Head of caudate nucleus (tissue), 42 donors: ENCODE results near the gene GALNT6.

Source experiments
- DNase-seq, 42 donors: peaks; one replicate each; pipeline versions ENCODE4 v3.0.0 to v3.0.0-alpha.2; 2020 to 2021; ENCODE audit warnings: mixed read lengths in 7 of 42
- intact Hi-C: fragments of 100-400 bp; cut with DNase I; formaldehyde crosslinking; loops from one replicate; pipeline ENCODE4 v1.15.0; 2022

Gene GALNT6, protein sequence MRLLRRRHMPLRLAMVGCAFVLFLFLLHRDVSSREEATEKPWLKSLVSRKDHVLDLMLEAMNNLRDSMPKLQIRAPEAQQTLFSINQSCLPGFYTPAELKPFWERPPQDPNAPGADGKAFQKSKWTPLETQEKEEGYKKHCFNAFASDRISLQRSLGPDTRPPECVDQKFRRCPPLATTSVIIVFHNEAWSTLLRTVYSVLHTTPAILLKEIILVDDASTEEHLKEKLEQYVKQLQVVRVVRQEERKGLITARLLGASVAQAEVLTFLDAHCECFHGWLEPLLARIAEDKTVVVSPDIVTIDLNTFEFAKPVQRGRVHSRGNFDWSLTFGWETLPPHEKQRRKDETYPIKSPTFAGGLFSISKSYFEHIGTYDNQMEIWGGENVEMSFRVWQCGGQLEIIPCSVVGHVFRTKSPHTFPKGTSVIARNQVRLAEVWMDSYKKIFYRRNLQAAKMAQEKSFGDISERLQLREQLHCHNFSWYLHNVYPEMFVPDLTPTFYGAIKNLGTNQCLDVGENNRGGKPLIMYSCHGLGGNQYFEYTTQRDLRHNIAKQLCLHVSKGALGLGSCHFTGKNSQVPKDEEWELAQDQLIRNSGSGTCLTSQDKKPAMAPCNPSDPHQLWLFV

DNA sequence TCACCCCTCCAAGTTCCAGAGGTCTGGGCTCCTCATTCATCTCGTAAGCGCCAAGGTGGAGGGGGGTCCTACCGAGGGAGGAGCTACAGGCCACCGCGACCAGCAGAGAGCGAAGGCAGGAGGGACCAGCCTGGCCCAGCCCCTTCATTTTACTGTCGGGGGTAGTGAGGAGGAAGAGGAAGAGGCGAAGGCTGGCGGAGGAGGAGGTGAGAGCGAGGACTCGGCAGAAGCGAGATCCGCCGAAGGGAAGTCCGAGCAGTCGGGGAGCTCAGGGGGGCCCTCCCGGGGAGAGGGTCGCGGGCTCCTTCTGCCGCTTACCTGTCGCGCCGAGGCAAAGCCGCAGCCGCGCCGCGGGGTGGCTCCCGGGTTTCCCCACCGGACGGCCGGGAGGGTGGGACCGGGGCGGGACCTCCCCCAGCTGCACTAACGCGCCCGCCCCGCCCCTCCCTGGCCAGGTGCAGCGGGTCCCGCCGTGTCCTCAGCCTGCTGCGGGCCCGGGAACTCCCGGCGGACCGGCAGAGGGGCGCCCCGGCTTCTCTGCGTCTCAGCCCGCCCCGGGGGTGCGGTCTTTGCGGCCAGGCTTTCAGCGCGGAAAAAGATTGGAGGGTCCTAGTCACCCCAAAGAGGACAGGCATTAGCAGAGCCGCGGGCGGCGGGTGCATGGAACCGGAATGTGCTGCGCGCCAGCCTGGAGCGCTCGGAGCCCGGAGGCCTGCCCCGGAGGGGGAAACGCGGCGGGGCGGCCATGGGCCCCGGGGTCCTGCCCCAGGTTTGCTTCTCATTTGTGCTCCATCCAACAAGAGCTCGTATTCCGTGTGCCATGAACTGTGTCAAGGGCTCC lies at the start of gene GALNT6:
GALNT6 (minus strand) TSS at position 124 of the 841 bp plus-strand sequence. CDS start 11,625 bp downstream, outside the sequence.
- intact Hi-C loops = no loop called here
- DNase-seq = peak in 27 of 42 donors; percentile 14 to 65 (median 40)

DNA sequence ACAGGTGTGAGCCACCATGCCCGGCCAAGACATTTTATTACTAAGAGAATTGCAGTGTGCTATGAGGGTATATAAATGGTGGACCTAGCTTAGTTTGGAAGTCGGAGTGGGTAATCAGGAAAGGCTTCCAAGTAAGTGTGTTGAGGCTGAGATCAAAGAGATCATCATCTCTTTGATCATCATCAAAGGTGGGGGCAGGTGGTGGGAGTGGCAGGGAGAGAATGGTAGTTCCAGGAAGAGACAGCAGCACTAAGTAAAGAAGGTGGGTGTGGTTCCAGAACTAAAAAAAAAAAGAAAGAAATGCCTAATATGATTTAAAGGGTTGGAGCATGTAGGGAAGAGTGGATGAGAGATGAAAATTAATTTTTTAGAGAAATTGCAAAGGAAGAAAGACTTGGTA lies 48.1 kb upstream of the GALNT6 start:
- DNase-seq = peak in 1 of 42 donors; percentile 29
- intact Hi-C loops = no loop called here

DNA sequence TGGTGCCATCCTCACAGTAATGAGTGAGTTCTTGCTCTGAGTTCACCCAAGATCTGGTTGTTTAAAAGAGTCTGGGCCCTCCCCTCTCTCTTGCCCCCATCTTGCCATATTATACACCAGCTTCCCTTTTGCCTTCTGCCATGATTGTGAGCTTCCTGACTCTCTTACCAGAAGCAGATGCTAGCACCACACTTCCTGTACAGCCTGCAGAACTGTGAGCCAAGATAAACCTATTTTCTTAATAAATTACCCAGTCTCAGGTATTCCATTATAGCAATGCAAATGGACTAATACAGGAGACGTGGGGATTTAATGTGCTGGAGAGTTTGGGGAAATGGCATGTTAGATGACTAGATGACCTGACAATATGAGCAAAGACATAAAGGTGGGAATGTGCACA lies 46.2 kb upstream of the GALNT6 start:
- no peak for DNase-seq
- intact Hi-C loops = no loop called here

DNA sequence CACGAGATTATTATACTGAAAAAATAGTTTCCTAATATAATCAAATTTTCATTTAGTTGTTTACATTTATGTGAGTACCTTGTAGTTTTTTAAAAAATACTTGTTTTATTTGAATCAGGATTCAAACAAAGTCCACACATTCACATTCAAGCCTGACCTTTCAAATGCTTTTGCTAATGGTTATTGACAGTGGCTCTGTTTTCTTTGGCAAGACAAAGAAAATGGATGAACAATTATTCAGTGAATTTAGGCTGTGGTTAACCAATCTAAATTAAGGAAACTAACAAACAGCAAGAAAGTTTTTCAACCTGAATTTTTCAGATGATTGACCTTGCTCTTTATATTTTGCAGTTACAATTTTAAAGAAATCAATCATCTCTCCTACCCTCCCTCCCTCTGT lies 43.1 kb upstream of the GALNT6 start:
- intact Hi-C loops = no loop called here
- no peak for DNase-seq

DNA sequence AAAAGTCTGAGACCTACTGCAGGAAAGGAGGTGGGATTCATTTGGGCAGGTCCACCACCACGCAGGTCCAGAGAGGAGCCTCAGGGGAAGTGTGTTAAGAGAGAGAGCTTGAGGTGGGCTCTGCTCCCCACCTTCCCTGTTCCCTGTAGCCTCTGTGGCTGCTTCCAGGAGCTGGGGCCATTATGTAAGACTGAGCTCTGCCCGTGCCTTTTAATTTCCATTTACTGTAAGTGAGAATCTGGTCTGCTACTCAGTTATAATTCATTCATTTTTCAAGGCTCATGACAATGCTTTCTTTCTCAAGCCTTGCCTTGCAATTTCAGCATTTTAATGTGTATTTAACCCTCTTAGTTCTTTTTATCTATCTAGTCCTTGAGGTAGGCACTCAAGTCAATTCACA lies 41.7 kb upstream of the GALNT6 start:
- intact Hi-C loops = no loop called here
- DNase-seq = peak in 3 of 42 donors; percentile 19 to 46 (median 44)

DNA sequence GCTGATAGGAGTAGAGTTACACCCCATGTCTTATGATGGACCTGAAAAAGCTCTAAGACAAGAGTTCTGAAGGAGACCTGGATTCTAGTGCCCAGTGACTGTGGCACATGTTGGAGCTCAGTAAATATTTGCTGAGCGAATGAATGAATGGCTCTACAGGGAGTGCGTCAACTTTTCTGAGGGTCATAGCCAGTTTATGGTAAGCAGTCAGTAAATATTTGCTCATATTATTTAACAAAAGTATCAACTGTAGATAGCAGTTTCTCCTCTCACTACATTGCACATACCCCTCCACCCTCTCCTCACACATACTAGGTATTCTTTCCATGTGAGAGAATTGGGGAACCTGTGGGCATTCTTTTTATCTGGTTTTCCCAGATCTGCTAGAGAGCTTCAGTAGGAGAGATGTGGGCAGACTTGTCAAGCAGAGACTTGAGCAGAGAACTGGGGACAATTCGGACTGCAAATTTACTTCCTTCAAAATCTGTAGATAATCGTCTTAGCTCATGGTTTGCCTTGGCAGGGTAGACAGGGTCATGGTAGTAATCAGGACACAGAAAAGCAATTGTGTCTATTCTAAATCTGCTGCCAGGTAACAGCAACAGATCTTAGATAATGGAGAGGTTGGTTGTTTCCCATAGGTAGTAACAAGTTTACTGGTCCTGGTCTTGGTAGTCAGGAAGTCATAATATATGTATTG lies 39.1 kb upstream of the GALNT6 start:
- DNase-seq = peak in 2 of 42 donors; percentile 18 to 40
- intact Hi-C loops = no loop called here

DNA sequence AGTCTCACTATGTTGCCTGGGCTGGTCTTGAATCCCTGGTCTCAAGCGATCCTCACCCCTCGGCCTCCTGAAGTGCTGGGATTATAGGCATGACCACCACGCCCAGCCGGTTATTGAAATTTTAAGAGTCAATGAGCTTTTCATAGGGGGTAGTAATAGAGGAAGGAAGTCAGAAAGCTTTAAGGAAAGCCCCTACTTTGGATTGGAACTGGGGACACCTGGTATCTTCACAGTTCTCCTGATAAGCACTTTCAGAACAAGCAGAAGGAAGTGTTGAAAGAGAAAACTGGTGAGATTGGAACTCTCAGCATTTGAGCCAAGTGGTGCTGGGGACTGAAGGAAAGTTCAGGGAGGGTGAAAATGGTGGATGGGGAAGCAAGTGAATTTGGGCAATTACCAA lies 38.5 kb upstream of the GALNT6 start:
- intact Hi-C loops = no loop called here
- no peak for DNase-seq

DNA sequence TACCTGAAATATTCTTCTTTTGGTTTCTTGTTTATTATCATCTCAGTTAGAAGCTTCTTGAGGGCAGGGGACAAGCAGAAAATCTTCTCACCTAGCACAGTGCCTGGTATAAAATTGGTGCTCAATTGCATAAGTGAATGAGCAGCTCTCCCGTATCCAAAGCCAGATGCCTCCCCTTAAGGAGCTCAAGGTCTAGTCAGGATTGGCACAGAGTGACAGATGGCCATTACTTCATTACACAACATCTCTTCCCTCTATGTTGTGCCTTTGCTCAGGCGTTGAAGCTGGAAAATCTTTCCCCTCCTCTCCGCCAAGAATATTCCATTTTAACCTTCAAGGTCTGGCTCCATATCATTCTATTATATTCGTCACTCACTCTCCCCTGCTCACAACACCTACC lies 37.0 kb upstream of the GALNT6 start:
- intact Hi-C loops = no loop called here
- DNase-seq = no peak

DNA sequence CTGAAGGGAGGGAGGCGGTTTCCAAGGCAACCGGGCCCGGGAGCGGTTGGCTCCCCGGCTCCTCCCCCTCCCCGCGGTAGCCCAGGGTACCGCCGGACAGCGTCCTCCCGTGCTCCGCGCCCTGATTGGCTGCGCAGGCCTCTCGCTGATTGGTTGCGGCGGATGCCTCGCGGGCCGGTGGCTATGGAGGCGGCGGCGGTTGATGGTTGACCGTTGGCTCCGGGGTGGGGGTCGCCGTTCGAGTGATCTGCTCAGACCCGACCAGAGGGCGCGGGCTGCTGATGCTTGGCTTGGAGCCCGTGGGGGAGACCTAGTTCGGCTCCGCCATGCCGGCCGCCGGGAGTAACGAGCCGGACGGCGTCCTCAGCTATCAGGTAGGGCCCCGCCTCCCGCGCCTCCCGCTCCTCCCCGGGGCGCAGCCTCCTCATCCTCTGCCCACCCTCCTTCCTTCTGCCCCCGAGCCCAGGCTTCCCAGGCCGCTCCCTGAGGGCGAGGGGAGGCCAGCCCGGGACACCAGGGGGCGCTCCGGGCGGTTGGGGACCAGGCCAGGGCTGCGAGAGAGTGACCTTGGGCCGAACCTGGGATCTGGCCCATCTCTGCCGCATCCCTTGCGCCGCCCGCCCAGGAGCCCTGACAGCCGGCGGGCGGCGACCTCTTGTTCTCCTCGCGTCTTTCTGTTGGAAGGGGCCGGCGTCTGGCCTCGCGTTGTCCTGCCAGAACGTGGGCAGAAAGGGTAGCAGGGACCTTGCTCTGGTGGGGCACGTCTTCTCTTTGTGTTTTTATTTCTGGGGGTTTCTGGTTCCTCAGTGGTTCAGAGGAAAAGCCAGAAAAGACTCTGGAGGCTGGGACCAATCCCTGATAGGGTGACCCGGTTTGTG lies 33.7 kb upstream of the GALNT6 start, which contains the start of gene SLC4A8:
SLC4A8 (plus strand) TSS at position 170 of the 878 bp plus-strand sequence; CDS start at position 327, 157 bp downstream.
- intact Hi-C loops = loop anchor here (2.0 to 5.0 kb wide), 2 partner anchors 107 to 398 kb away; no protein-coding TSS in a partner anchor
- DNase-seq = peak; percentile 92 to 100 (median 98)

DNA sequence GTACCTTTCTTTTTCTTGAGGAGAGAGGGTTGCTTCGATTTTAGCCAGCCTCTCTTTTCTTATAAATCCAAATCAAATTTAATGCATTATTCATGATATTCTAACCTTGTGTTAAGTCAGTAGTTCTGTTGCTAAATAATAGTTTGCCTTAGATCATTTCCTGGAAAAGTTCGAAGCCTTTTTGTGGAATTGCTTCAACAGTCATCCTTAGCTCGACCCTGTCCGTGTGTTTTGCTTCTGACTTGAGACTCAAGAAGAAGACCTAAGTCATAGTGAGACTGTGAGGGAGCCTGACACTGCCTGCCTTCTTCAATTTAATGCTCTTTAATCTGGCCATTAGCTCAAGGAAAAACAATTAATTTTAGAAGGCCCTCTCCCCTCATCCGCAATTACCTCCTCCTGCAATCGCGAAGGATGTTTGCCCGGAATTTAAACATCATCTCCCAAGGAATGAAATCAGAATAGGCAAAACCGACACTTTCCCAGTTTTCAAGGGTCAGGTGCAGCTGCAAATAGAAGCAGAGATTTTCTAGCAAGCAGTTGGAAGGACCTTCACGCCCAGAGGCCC lies 33.0 kb upstream of the GALNT6 start:
- intact Hi-C loops = loop anchor here (2.0 to 5.0 kb wide), 2 partner anchors 108 to 399 kb away; no protein-coding TSS in a partner anchor
- DNase-seq = no peak

DNA sequence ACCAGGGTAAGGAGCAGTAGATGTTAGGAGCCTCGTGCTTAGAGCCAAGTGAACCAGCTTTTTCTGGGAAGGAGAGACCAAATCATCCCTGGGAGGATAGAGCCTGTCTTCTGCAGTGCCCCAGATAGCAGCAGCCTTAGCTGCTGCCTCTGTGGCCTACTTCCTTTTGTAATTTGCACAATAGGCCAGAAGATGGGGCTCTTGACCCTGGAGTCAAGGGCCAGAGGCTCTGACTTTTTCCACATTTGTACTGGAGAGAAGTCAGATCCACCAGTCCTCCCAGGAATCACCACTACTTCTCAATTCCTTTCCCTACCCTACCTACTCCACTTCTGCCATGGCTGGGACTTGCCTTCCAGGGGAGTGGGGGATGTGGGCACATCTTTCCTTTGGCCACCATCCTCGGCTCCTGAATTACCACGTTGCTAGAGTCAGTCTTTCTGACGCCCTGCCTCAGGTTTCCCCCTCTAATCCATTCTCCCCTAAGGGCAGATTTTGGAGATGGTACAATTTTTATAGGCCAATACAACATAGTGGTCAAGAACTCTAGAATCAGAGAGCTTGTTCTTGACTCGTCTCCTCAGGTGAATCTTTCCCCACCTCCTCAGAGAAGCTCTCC lies 30.2 kb upstream of the GALNT6 start:
- intact Hi-C loops = loop anchor here (5.0 kb wide), 1 partner anchor 111 kb away; no protein-coding TSS in a partner anchor
- DNase-seq = peak in 38 of 42 donors; percentile 30 to 89 (median 70)

DNA sequence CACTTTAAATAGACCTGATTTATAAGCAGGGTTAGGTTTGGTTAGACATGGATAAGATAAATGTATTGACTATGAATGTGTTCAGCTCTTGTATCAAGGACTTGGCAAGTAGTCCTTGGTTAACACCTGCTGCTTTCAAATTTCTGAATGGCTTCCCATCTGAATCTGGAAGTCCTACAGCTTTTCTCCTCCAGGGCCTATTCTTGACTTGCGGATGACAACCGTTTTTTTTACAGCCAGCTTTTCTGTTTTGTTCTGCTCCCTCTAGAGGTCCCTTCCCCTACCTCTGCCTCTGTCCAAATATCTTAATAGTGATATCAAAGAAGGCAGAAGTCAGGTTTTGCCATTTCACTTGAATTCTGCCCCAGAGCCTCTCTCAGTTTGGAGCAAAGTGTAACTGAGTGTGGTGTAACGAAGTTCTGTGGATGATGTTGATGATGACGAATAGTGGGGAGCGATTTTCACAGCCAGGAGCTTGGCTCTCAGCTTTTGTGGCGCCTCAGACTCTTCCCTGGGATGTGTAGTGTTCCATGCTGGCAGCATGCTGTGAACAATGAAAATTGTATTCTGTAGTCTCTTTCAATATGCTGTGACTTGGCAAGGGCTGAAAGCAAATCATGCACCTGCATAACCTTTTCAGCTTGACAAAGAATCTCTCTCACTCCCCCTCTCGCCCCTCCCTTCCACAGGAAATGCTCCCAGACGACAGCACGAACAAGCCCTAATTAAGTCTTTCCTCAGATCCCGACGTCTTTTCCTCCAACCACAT lies 28.4 kb upstream of the GALNT6 start:
- peak in 3 of 42 donors; percentile 34 to 38 (median 36) for DNase-seq
- intact Hi-C loops = loop anchor here (5.0 kb wide), 1 partner anchor 113 kb away; no protein-coding TSS in a partner anchor

DNA sequence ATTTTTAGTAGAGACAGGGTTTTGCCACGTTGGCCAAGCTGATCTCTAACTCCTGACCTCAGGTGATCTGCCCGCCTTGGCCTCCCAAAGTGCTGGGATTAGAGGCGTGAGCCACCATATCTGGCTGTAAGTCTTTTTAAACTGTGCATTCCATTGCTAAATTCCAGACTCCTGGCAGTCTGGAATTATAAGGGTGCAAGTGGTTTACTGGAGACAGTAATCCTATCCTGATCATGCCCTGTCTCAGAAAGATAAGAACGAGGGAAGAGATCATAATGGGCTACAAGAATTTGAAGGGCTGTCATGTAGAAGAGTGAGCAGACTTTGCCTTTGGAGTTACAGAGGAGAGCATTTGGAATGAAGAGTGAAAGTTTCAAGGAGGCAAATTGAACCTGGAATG lies 26.6 kb upstream of the GALNT6 start:
- DNase-seq = no peak
- intact Hi-C loops = no loop called here

DNA sequence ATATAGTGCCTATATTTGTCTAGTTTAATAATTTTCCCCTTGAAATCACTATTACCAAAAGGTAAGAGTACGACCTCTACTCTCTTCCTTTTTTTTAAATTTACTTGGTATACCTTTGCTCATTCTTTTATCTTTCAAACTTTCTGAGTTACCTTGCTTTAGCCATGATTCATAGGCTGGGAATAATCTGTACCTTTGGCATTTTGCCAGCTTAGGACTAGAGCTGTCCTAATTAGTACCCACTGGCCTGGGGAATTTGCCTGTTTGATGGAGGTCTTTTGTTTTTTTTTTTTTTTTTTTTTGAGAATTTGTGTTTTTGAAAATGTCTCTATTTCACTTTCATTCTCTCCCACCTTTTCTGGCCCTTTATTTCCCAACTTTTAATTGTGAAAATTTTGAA lies 24.7 kb upstream of the GALNT6 start:
- no peak for DNase-seq
- intact Hi-C loops = no loop called here

DNA sequence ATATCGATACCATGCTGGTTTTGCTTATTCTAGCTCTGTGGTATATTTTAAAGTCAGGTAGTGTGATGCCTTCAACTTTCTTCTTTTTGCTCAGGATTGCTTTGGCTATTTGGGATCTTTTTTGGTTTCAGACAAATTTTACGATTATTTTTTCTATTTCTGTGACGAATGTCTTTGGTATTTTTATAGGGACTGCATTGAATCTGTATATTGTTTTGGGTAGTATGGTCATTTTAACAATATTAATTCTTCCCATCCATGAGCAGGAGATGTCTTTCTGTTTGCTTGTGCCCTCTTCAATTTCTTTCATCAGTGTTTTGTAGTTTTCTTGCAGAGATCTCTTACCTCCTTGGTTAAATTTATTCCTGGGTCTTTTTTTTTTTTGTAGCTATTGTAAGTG lies 22.6 kb upstream of the GALNT6 start:
- DNase-seq = no peak
- intact Hi-C loops = no loop called here

DNA sequence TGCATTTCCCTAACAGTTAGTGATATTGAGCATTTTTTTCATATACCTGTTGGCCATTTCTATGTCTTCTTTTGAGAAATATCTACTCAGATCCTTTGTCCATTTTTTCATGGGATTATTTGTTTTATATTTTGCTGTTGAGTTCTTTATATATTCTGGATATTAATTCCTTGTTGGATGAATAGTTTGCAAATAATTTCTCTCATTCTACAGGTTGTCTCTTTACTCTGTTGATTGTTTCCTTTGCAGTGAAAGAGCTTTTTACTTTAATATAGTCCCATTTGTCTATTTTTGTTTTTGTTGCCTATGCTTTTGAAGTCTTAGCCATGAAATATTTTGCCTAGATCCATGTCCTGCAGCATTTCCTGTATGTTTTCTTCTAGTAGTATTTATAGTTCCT lies 21.9 kb upstream of the GALNT6 start:
- DNase-seq = no peak
- intact Hi-C loops = no loop called here
